ENCODE results near the gene CLCNKA. TPM values are rescaled to one million over a fixed set of nuclear protein-coding genes. Genes with fewer than 3 reads are reported as not detected.

CLCNKA gene
- total RNA-seq, 1 experiment from 2014 or later, result 0.10 TPM

GRCh38 chr1:16010837-16011236, 11.0 kb upstream of the CLCNKA start:
- no peaks in the 10 kb centered on the region for H3K9me3 ChIP-seq (ENCODE audit: control insufficient read depth in 1 of 2, insufficient read depth in 1 of 2, low read depth in 1 of 2, low read length in 2 of 2)
- no peaks in the 10 kb centered on the region for H3K9me2 ChIP-seq (ENCODE audit: insufficient read depth)
- POLR2A ChIA-PET, result no interaction called here
- no peak overlapping the region for H3K9ac ChIP-seq (ENCODE audit: low read length)
- DNase-seq (ENCODE audit: low read depth, low spot score) (no peak), ATAC-seq (no peak)
- H3K36me3 ChIP-seq (ENCODE audit: control insufficient read depth in 1 of 2, insufficient read depth in 2 of 2, low read length in 2 of 2), result no peaks in the 10 kb centered on the region
- no TSS peak for BruUV-seq (replicated peaks)
- no peaks in the 10 kb centered on the region for H3K79me2 ChIP-seq (ENCODE audit: insufficient read depth, low read length)
- H2AFZ ChIP-seq (ENCODE audit: low read depth, low read length, poor library complexity, severe bottlenecking), result no peak overlapping the region
- H4K20me1 ChIP-seq (ENCODE audit: insufficient read depth), result no peaks in the 10 kb centered on the region
- H3K4me2 ChIP-seq (ENCODE audit: low read length), result no peak overlapping the region
- peaks cover 10 to 29% of the 10 kb centered on the region in 2 experiments for H3K4me1 ChIP-seq (ENCODE audit: control insufficient read depth in 1 of 2, insufficient read depth in 2 of 2, low read length in 2 of 2)
- no peak for TF ChIP-seq SIN3A (IDR thresholded peaks at IDR 0.05; ENCODE audit: low read depth)
- TF ChIP-seq, protein P1, sequence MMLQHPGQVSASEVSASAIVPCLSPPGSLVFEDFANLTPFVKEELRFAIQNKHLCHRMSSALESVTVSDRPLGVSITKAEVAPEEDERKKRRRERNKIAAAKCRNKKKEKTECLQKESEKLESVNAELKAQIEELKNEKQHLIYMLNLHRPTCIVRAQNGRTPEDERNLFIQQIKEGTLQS (IDR thresholded peaks at IDR 0.05), result no peak
- no peak for TF ChIP-seq SRF (IDR thresholded peaks at IDR 0.05; ENCODE audit: low read depth)
- TF ChIP-seq MAX (IDR thresholded peaks at IDR 0.05), result no peak
- no peak for TF ChIP-seq POLR2AphosphoS5 (IDR thresholded peaks at IDR 0.05; ENCODE audit: low read depth, low read length)
- TF ChIP-seq CBX3 (IDR thresholded peaks at IDR 0.05; ENCODE audit: low read depth), result no peak
- TF ChIP-seq, protein P2, sequence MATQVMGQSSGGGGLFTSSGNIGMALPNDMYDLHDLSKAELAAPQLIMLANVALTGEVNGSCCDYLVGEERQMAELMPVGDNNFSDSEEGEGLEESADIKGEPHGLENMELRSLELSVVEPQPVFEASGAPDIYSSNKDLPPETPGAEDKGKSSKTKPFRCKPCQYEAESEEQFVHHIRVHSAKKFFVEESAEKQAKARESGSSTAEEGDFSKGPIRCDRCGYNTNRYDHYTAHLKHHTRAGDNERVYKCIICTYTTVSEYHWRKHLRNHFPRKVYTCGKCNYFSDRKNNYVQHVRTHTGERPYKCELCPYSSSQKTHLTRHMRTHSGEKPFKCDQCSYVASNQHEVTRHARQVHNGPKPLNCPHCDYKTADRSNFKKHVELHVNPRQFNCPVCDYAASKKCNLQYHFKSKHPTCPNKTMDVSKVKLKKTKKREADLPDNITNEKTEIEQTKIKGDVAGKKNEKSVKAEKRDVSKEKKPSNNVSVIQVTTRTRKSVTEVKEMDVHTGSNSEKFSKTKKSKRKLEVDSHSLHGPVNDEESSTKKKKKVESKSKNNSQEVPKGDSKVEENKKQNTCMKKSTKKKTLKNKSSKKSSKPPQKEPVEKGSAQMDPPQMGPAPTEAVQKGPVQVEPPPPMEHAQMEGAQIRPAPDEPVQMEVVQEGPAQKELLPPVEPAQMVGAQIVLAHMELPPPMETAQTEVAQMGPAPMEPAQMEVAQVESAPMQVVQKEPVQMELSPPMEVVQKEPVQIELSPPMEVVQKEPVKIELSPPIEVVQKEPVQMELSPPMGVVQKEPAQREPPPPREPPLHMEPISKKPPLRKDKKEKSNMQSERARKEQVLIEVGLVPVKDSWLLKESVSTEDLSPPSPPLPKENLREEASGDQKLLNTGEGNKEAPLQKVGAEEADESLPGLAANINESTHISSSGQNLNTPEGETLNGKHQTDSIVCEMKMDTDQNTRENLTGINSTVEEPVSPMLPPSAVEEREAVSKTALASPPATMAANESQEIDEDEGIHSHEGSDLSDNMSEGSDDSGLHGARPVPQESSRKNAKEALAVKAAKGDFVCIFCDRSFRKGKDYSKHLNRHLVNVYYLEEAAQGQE (IDR thresholded peaks at IDR 0.05; ENCODE audit: low read depth), result no peak
- TF ChIP-seq JUND (IDR thresholded peaks at IDR 0.05), result no peak
- TF ChIP-seq FOSL1 (IDR thresholded peaks at IDR 0.05; ENCODE audit: low read depth), result no peak
- no peak for TF ChIP-seq EZH2 (IDR thresholded peaks at IDR 0.05)
- no peak for TF ChIP-seq CTCF (IDR thresholded peaks at IDR 0.05 in 2 of 3, conservative IDR thresholded peaks at IDR 0.05 in 1 of 3; ENCODE audit: borderline replicate concordance in 1 of 3, insufficient read depth in 1 of 3, low read depth in 2 of 3, low read length in 2 of 3)
- no peak for TF ChIP-seq POLR2A (IDR thresholded peaks at IDR 0.05; ENCODE audit: borderline replicate concordance, extremely low read depth, insufficient read depth, insufficient read length)
- no peak for TF ChIP-seq ZFX (IDR thresholded peaks at IDR 0.05)
- no peak for TF ChIP-seq EZH2phosphoT487 (IDR thresholded peaks at IDR 0.05; ENCODE audit: borderline replicate concordance)
- TF ChIP-seq SP1 (IDR thresholded peaks at IDR 0.05; ENCODE audit: low read depth), result no peak
- no peak for TF ChIP-seq CEBPB (IDR thresholded peaks at IDR 0.05; ENCODE audit: low read depth)
- RAD21 ChIA-PET (ENCODE audit: low non-redundant PET in 1 of 2, low total read pairs in 2 of 2, uncharacterized antibody in 2 of 2, unreplicated experiment in 2 of 2), result no interaction called here
- H3K27ac ChIP-seq (ENCODE audit: low read depth, low read length), result no peak overlapping the region
- CTCF ChIA-PET, result no interaction called here
- intact Hi-C loops (cut with micrococcal nuclease), result no loop called here
- no peaks in the 10 kb centered on the region for H3K27me3 ChIP-seq (ENCODE audit: insufficient read depth, low read length)
- H3K4me3 ChIP-seq (replicated peaks in 1 of 2; ENCODE audit: low read depth in 1 of 2, low read length in 2 of 2), result no peak overlapping the region
